PFSK-1 (cell line): ENCODE measurements around the gene SLMAP.

ENCODE experiments used
- FOXP2 ChIP-seq: optimal IDR thresholded peaks from 2 replicates; pipeline ENCODE3; 2011; ENCODE audit warnings: borderline replicate concordance, control low read depth, inconsistent platforms; ENCODE audit not compliant: insufficient read depth; ENCODE audit errors: extremely low read length, extremely low read depth
- POLR2AphosphoS5 ChIP-seq: IDR thresholded peaks from 2 replicates; pipeline ENCODE4 v1.6.1; 2012; ENCODE audit warnings: low read depth, mild to moderate bottlenecking, control low read depth, low read length, moderate library complexity
- SIN3A ChIP-seq: IDR thresholded peaks from 2 replicates; pipeline ENCODE4 v1.6.1; 2012; ENCODE audit warnings: mild to moderate bottlenecking, low read length, moderate library complexity, borderline replicate concordance; ENCODE audit not compliant: insufficient read depth
- TAF1 ChIP-seq: IDR thresholded peaks from 2 replicates; pipeline ENCODE4 v1.6.1; 2012; ENCODE audit warnings: low read length, control low read depth, borderline replicate concordance; ENCODE audit not compliant: insufficient read depth
- TF ChIP-seq, protein P1 (sequence below), 2 experiments: IDR thresholded peaks; 2 replicates each; pipeline versions ENCODE4 v1.6.1 to v1.8.0; 2011 to 2012; ENCODE audit warnings: low read depth in 2 of 2, low read length in 2 of 2, control low read depth in 1 of 2, inconsistent platforms in 1 of 2, mild to moderate bottlenecking in 1 of 2, moderate library complexity in 1 of 2; ENCODE audit not compliant: insufficient read depth in 1 of 2

DNA sequence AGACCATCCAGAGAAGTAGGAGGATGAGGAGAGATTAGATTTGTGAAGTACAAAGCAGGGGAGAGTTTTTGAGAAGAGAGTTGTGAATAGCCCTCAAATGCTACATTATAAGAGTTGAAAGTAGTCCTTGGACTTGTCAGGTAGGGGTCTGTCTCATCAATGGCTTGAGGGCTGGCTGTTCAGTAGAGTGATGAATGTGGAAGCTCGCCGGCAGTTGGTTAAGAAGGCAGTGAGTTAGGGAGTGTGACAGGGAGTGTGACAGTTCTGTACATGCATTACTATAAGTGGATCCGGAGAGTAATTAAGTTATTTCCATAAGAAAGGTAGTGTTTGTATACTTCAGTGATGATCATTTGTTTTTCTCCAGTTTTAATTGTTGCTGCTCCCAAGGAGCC lies 32.5 kb downstream of the SLMAP start:
- TF ChIP-seq SIN3A: no peak
- TF ChIP-seq, protein P1, sequence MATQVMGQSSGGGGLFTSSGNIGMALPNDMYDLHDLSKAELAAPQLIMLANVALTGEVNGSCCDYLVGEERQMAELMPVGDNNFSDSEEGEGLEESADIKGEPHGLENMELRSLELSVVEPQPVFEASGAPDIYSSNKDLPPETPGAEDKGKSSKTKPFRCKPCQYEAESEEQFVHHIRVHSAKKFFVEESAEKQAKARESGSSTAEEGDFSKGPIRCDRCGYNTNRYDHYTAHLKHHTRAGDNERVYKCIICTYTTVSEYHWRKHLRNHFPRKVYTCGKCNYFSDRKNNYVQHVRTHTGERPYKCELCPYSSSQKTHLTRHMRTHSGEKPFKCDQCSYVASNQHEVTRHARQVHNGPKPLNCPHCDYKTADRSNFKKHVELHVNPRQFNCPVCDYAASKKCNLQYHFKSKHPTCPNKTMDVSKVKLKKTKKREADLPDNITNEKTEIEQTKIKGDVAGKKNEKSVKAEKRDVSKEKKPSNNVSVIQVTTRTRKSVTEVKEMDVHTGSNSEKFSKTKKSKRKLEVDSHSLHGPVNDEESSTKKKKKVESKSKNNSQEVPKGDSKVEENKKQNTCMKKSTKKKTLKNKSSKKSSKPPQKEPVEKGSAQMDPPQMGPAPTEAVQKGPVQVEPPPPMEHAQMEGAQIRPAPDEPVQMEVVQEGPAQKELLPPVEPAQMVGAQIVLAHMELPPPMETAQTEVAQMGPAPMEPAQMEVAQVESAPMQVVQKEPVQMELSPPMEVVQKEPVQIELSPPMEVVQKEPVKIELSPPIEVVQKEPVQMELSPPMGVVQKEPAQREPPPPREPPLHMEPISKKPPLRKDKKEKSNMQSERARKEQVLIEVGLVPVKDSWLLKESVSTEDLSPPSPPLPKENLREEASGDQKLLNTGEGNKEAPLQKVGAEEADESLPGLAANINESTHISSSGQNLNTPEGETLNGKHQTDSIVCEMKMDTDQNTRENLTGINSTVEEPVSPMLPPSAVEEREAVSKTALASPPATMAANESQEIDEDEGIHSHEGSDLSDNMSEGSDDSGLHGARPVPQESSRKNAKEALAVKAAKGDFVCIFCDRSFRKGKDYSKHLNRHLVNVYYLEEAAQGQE (IDR thresholded peaks at IDR 0.05; ENCODE audit: insufficient read depth in 1 of 2, low read depth in 2 of 2, low read length in 2 of 2): no peak
- no peak for TF ChIP-seq POLR2AphosphoS5
- TF ChIP-seq FOXP2: no peak
- no peak for TF ChIP-seq TAF1
